Left lobe of liver (tissue), 2 donors: ENCODE measurements around the gene POU6F2. TPM values are rescaled to one million over a fixed set of nuclear protein-coding genes. Genes with fewer than 3 reads are reported as not detected.

Experiments
- ATAC-seq: fragments of 200-7000 bp; cut with Tn5 transposase; one replicate; pipeline ENCODE4 v1.9.1; 2020; ENCODE audit warnings: mild to moderate bottlenecking, moderate library complexity
- DNase-seq: peaks from one replicate; pipeline ENCODE4 v3.0.0-alpha.2; 2020; ENCODE audit warnings: low spot score
- total RNA-seq: library from RNA; stranded (reverse); gene quantifications from one replicate; pipeline ENCODE4 v1.2.1, GENCODE V29; 2021
- donor health status: DM: no; HTN: no; CAD: no; lungs with moderate emphysema.
- donor health status: DM: no; HTN: yes; CAD: no.

Gene POU6F2
- total RNA-seq, 1 donor from 2014 or later, result 0.81 TPM

GRCh38 chr7:39125846-39126245 lies 148.1 kb downstream of the POU6F2 start:
- ATAC-seq (no peak), DNase-seq (no peak)

GRCh38 chr7:39127058-39127457 lies 149.3 kb downstream of the POU6F2 start:
- ATAC-seq (no peak), DNase-seq (no peak)

GRCh38 chr7:39128287-39128843 lies 150.7 kb downstream of the POU6F2 start:
- ATAC-seq (no peak), DNase-seq (no peak)

- DNase-seq, result no peak
Measured at GRCh38 chr7:39130274-39130673, 152.6 kb downstream of the POU6F2 start.

GRCh38 chr7:39130857-39131526 lies 153.3 kb downstream of the POU6F2 start:
- ATAC-seq, result peak; percentile 82

More at GRCh38 chr7:39130274-39130673, 152.6 kb downstream of the POU6F2 start:
- ATAC-seq, result peak; percentile 67

GRCh38 chr7:39132306-39132705 lies 154.6 kb downstream of the POU6F2 start:
- ATAC-seq (no peak), DNase-seq (no peak)

More at GRCh38 chr7:39130857-39131526, 153.3 kb downstream of the POU6F2 start:
- no peak for DNase-seq

- DNase-seq (no peak), ATAC-seq (no peak)
Measured at GRCh38 chr7:39133088-39133487, 155.4 kb downstream of the POU6F2 start.

DNA sequence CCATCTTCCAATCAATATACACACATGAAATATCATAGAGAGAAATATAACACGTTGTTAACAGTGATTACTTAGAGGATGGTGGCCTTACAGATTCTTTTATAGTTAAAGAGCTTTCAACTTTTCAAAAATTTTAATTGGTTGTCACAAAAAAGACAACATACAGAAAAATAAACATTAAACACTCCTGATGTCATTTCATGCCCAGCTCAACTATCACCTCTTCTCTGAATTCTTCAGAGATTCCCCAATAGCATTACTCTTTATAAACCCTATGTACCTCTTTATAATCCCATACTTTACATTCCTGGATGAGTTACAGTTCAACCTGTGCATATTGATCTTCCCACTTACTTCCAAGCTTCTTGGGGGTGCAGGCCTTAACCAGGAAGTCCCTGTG lies 159.8 kb downstream of the POU6F2 start:
- no peak for ATAC-seq

GRCh38 chr7:39142750-39143149 lies 165.0 kb downstream of the POU6F2 start:
- no peak for ATAC-seq
- no peak for DNase-seq

More for the DNA sequence above, 159.8 kb downstream of the POU6F2 start:
- no peak for DNase-seq

DNA sequence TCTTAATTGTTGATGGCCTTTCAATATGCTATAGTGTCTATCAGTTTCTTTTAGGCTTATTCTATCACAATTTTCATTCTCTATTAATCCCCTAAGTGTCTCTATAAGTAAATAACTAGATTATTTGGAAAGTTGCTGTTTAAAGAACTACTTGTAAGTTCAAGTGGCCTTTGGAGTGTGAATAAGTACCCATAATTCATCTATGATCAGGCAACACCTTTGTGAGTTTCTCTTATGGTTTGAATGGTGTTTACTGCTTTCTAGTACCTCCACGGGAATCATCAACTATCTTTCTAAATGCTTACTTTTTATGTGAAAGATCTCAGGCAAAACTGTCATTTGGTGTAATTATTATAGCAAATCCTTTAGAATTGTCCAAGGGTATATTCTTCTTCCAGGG lies 166.7 kb downstream of the POU6F2 start:
- DNase-seq, result no peak
- no peak for ATAC-seq

- ATAC-seq (no peak), DNase-seq (no peak)
Measured at GRCh38 chr7:39145283-39145682, 167.6 kb downstream of the POU6F2 start.

- ATAC-seq (no peak), DNase-seq (no peak)
Measured at GRCh38 chr7:39145935-39146334, 168.2 kb downstream of the POU6F2 start.

- DNase-seq (no peak), ATAC-seq (no peak)
Measured at GRCh38 chr7:39152701-39153100, 175.0 kb downstream of the POU6F2 start.

GRCh38 chr7:39153113-39153512 lies 175.4 kb downstream of the POU6F2 start:
- DNase-seq (no peak), ATAC-seq (no peak)

GRCh38 chr7:39153647-39154046 lies 175.9 kb downstream of the POU6F2 start:
- ATAC-seq (no peak), DNase-seq (no peak)

- peak; percentile 87 for ATAC-seq
Measured at GRCh38 chr7:39154815-39155214, 177.1 kb downstream of the POU6F2 start.

GRCh38 chr7:39158367-39158766 lies 180.7 kb downstream of the POU6F2 start:
- DNase-seq (no peak), ATAC-seq (peak; percentile 61)

More at GRCh38 chr7:39154815-39155214, 177.1 kb downstream of the POU6F2 start:
- no peak for DNase-seq

DNA sequence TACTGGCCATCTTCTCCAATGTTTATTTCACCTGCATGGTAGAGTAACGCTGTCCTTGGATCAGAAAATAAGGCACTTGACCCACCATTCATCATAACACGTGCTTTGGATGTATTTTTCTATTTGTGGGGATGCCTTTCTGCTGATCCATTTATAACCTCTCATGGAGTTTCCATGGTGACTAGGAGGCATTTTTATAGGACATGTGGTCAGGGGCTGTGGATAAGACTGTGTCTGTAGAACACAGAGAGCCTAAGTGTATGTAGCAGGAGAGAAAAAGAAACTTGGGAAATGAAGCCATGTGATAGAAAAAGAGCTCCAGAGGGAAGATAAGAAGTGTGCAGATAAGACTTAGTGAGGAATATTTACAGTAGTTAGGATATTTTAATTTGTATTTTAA lies 184.2 kb downstream of the POU6F2 start:
- ATAC-seq (no peak), DNase-seq (no peak)

- ATAC-seq (no peak), DNase-seq (no peak)
Measured at GRCh38 chr7:39164887-39165286, 187.2 kb downstream of the POU6F2 start.

DNA sequence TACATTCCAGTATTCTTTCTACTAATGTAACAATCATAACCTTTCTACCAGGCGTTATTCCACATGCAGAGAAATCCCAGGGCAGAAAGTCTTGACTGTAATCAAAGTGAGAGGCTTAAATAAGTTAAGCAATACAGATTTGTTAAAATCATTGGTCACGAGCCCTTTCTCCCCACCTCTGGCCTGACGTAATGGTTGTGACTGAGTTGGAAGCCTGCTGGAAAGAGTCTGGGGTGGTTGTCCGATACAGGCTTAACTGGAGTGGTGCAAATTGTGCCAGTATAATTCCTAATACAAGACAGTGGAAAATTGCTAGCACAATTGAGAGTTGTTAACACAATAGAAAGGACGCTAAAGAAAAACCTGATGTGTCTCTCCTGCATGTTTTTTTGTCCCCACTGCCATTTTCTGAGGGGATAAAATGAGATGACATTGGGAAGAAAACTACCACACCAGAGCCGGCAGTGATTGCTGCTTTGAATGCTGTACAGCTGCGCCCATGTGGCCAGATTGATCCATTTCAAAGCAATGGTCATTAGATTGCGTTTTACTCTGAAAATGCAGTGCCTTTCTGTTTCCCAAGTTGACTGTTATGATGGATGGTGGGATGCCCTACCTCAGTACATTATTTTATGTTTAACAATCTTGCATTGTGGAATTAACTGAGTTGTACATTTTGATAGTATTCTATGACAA lies 190.8 kb downstream of the POU6F2 start:
- no peak for DNase-seq
- ATAC-seq, result no peak

DNA sequence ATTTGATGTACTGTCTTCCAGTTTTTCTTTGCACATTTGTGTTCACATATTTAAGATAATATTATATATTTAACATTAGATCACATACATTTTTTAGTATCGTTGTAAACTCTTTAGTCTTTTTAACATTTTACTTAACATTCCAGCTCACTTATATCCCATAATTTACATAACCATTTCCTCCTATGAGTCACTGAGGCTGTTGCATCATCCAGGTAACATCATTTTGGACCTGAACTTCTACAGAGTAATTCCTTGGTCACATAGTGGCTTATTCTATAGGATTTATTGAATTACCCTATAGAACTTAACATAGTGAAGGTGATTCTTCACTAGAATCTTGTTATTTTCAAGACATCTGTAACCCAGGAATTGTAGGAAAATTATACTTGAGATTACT lies 194.4 kb downstream of the POU6F2 start:
- ATAC-seq, result no peak

GRCh38 chr7:39181398-39181797 lies 203.7 kb downstream of the POU6F2 start:
- no peak for ATAC-seq
- DNase-seq, result no peak

More for the DNA sequence above, 194.4 kb downstream of the POU6F2 start:
- DNase-seq, result no peak
